ENCODE results near the gene KMT2C.

DNA sequence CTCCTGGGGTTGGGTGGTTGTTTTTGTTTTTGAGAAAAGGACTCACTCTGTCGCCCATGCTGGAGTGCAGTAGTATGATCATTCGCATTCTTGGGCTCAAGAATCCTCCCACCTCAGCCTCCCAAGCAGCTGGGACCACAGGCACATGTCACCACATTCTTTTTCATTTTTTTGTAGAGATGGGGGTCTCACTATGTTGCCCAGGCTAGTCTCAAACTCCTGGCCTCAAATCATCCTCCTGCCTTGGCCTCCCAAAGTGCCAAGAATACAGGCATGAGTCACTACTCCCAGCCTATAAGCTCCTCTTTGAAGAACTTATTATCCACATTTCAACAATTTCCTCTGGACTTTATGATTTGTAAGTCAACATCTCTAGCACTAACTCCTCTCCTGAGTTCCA is 102.7 kb downstream of the KMT2C start:
- TF ChIP-seq, protein P1, sequence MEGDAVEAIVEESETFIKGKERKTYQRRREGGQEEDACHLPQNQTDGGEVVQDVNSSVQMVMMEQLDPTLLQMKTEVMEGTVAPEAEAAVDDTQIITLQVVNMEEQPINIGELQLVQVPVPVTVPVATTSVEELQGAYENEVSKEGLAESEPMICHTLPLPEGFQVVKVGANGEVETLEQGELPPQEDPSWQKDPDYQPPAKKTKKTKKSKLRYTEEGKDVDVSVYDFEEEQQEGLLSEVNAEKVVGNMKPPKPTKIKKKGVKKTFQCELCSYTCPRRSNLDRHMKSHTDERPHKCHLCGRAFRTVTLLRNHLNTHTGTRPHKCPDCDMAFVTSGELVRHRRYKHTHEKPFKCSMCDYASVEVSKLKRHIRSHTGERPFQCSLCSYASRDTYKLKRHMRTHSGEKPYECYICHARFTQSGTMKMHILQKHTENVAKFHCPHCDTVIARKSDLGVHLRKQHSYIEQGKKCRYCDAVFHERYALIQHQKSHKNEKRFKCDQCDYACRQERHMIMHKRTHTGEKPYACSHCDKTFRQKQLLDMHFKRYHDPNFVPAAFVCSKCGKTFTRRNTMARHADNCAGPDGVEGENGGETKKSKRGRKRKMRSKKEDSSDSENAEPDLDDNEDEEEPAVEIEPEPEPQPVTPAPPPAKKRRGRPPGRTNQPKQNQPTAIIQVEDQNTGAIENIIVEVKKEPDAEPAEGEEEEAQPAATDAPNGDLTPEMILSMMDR (IDR thresholded peaks at IDR 0.05) = no peak
- no peak for TF ChIP-seq POLR2A (IDR thresholded peaks at IDR 0.05)

Data from thyroid gland (tissue), 4 donors.